A549 treated with Hydrocortisone at 1 μM for 4 hours (cell line): Measurements from ENCODE around the gene ADAM12. TPM values are rescaled to one million over a fixed set of nuclear protein-coding genes. Genes with fewer than 3 reads are reported as not detected.

Experiments
- total RNA-seq: library from RNA; stranded (reverse); fragments of 200-300 nt; extraction: Qiagen RNA extraction; gene quantifications from 5 replicates; pipeline ENCODE4 v1.2.3, GENCODE V29; 2022

The ADAM12 gene
- 2.9 to 5.0 TPM (median 4.3 TPM) in 5 replicates for total RNA-seq

GRCh38 chr10:126387931-126388911 lies at the start of gene ADAM12:
TSS of gene ADAM12 (minus strand) at chr10:126388477. CDS start at chr10:126388145, 332 bp downstream.

